GM23338 (cell line): ENCODE data around the gene MAPRE3. TPM values are rescaled to one million over a fixed set of nuclear protein-coding genes. Genes with fewer than 3 reads are reported as not detected.

ENCODE experiments used
- ATAC-seq: fragments of 200-7000 bp; cut with Tn5 transposase; 3 replicates; pipeline ENCODE4 v1.9.1; 2020
- DNase-seq: peaks from one replicate; pipeline ENCODE4 v3.0.0-alpha.2; 2015; ENCODE audit warnings: low spot score
- H2AFZ ChIP-seq: fragments of 200-600 bp; sonication (generic); 2 replicates; pipeline ENCODE4 v1.8.0; 2016; ENCODE audit warnings: antibody characterized with exemption, mild to moderate bottlenecking, moderate library complexity
- H3F3A ChIP-seq: fragments of 200-600 bp; sonication (generic); replicated peaks from 2 replicates; pipeline ENCODE4 v1.8.0; 2017; ENCODE audit warnings: antibody characterized with exemption, mixed run types, low read depth
- H3K27ac ChIP-seq: fragments of 200-600 bp; sonication (generic); 2 replicates; pipeline ENCODE4 v1.6.1; 2016; ENCODE audit warnings: low read depth
- H3K27me3 ChIP-seq: fragments of 200-600 bp; sonication (generic); 2 replicates; pipeline ENCODE4 v1.8.0; 2016; ENCODE audit warnings: mild to moderate bottlenecking, mixed run types, moderate library complexity; ENCODE audit not compliant: insufficient read depth
- H3K36me3 ChIP-seq: fragments of 200-600 bp; sonication (generic); 2 replicates; pipeline ENCODE4 v1.8.0; 2016; ENCODE audit warnings: mild to moderate bottlenecking; ENCODE audit not compliant: insufficient read depth
- H3K4me1 ChIP-seq: fragments of 200-600 bp; sonication (generic); 2 replicates; pipeline ENCODE4 v1.8.0; 2016; ENCODE audit warnings: mild to moderate bottlenecking, moderate library complexity; ENCODE audit not compliant: insufficient read depth
- H3K4me2 ChIP-seq: fragments of 200-600 bp; sonication (generic); 2 replicates; pipeline ENCODE4 v1.7.1; 2017; ENCODE audit warnings: mixed run types
- H3K4me3 ChIP-seq: fragments of 200-600 bp; sonication (generic); 2 replicates; pipeline ENCODE4 v1.6.1; 2016; ENCODE audit warnings: mixed run types
- H3K79me2 ChIP-seq: fragments of 200-600 bp; sonication (generic); replicated peaks from 2 replicates; pipeline ENCODE4 v1.8.0; 2017; ENCODE audit warnings: mild to moderate bottlenecking; ENCODE audit not compliant: insufficient read depth
- H3K9me2 ChIP-seq: fragments of 200-600 bp; sonication (generic); 2 replicates; pipeline ENCODE4 v1.8.0; 2017; ENCODE audit not compliant: insufficient read depth
- H4K20me1 ChIP-seq: fragments of 200-600 bp; sonication (generic); replicated peaks from 2 replicates; pipeline ENCODE4 v1.8.0; 2017; ENCODE audit warnings: mild to moderate bottlenecking; ENCODE audit not compliant: insufficient read depth
- H3K27ac Mint-ChIP-seq: 2 replicates; pipeline ENCODE4 v1.8.0; 2020; ENCODE audit warnings: inconsistent platforms, mild to moderate bottlenecking, moderate library complexity, mixed read lengths
- H3K27me3 Mint-ChIP-seq: 3 replicates; pipeline ENCODE4 v1.8.0; 2022; ENCODE audit warnings: low read depth, mild to moderate bottlenecking, moderate library complexity, mixed read lengths, inconsistent platforms; ENCODE audit not compliant: insufficient read depth, poor library complexity
- H3K36me3 Mint-ChIP-seq: 3 replicates; pipeline ENCODE4 v1.8.0; 2021; ENCODE audit warnings: low read depth, mild to moderate bottlenecking, inconsistent platforms, moderate library complexity, mixed read lengths
- H3K4me1 Mint-ChIP-seq: 3 replicates; pipeline ENCODE4 v1.8.0; 2020; ENCODE audit warnings: mild to moderate bottlenecking, inconsistent platforms, mixed read lengths
- H3K4me3 Mint-ChIP-seq: 3 replicates; pipeline ENCODE4 v1.8.0; 2021; ENCODE audit warnings: moderate library complexity, mild to moderate bottlenecking, inconsistent platforms, mixed read lengths
- H3K9me3 Mint-ChIP-seq: 3 replicates; pipeline ENCODE4 v1.8.0; 2020; ENCODE audit warnings: moderate library complexity, mild to moderate bottlenecking, inconsistent platforms, mixed read lengths
- CREB1 ChIP-seq: fragments of 250-450 bp; sonication (Bioruptor Pico); IDR thresholded peaks from 2 replicates; pipeline ENCODE4 v1.5.0; 2020; ENCODE audit warnings: low read depth, mild to moderate bottlenecking, moderate library complexity
- EZH2 ChIP-seq: fragments of 200-600 bp; sonication (generic); IDR thresholded peaks from one replicate; pipeline ENCODE4 v1.8.0; 2017; ENCODE audit warnings: antibody characterized with exemption, mild to moderate bottlenecking, low read depth; ENCODE audit not compliant: unreplicated experiment
- NANOG ChIP-seq: IDR thresholded peaks from 2 replicates; pipeline ENCODE4 v1.6.1; 2016; ENCODE audit warnings: antibody characterized with exemption, borderline replicate concordance
- POLR2AphosphoS5 ChIP-seq: IDR thresholded peaks from 2 replicates; pipeline ENCODE4 v1.6.1; 2016; ENCODE audit warnings: antibody characterized with exemption, low read depth
- STAT1 ChIP-seq: IDR thresholded peaks from one replicate; pipeline ENCODE4 v1.6.1; 2016; ENCODE audit warnings: antibody characterized with exemption; ENCODE audit not compliant: unreplicated experiment
- ZNF114 ChIP-seq: fragments of 250-450 bp; sonication (Bioruptor Pico); IDR thresholded peaks from 2 replicates; pipeline ENCODE4 v1.5.0; 2020; ENCODE audit warnings: mild to moderate bottlenecking, moderate library complexity
- ZNF331 ChIP-seq: fragments of 250-450 bp; sonication (Bioruptor Pico); IDR thresholded peaks from 2 replicates; pipeline ENCODE4 v1.5.0; 2020; ENCODE audit warnings: low read depth, mild to moderate bottlenecking, moderate library complexity
- polyA plus RNA-seq: library from polyadenylated mRNA; unstranded; fragments of >200 nt; fragmentation: Nextera tagmentation; extraction: Ambion mirVana; gene quantifications from 2 replicates; pipeline ENCODE4 v1.2.1, GENCODE V29; 2016
- total RNA-seq: library from RNA; depleted of rRNA; stranded (reverse); fragments of >200 nt; shearing (Covaris generic); gene quantifications from 2 replicates; pipeline ENCODE4 v1.2.3, GENCODE V29; 2014
- TF ChIP-seq, protein P1 (sequence below): fragments of 250-450 bp; sonication (Bioruptor Pico); IDR thresholded peaks from 2 replicates; pipeline ENCODE4 v1.5.0; 2020; ENCODE audit warnings: mild to moderate bottlenecking, moderate library complexity
- TF ChIP-seq, protein P2 (sequence below): IDR thresholded peaks from 2 replicates; pipeline ENCODE4 v1.6.1; 2016; ENCODE audit warnings: antibody characterized with exemption
- TF ChIP-seq, protein P3 (sequence below): IDR thresholded peaks from one replicate; pipeline ENCODE4 v1.6.1; 2018; ENCODE audit warnings: antibody characterized with exemption; ENCODE audit not compliant: unreplicated experiment
- TF ChIP-seq, protein P4 (sequence below), 2 experiments: fragments of 200-600 bp in 1 of 2; sonication (generic) in 1 of 2; conservative IDR thresholded peaks; 2 replicates each; pipeline versions ENCODE4 v1.5.1 to v1.6.1; 2016 to 2017; ENCODE audit warnings: antibody characterized with exemption in 2 of 2, low read depth in 2 of 2, mild to moderate bottlenecking in 2 of 2, moderate library complexity in 1 of 2

Gene MAPRE3
- total and polyA plus RNA-seq, 2 experiments from 2014 or later: 3.3 to 4.5 TPM

DNA sequence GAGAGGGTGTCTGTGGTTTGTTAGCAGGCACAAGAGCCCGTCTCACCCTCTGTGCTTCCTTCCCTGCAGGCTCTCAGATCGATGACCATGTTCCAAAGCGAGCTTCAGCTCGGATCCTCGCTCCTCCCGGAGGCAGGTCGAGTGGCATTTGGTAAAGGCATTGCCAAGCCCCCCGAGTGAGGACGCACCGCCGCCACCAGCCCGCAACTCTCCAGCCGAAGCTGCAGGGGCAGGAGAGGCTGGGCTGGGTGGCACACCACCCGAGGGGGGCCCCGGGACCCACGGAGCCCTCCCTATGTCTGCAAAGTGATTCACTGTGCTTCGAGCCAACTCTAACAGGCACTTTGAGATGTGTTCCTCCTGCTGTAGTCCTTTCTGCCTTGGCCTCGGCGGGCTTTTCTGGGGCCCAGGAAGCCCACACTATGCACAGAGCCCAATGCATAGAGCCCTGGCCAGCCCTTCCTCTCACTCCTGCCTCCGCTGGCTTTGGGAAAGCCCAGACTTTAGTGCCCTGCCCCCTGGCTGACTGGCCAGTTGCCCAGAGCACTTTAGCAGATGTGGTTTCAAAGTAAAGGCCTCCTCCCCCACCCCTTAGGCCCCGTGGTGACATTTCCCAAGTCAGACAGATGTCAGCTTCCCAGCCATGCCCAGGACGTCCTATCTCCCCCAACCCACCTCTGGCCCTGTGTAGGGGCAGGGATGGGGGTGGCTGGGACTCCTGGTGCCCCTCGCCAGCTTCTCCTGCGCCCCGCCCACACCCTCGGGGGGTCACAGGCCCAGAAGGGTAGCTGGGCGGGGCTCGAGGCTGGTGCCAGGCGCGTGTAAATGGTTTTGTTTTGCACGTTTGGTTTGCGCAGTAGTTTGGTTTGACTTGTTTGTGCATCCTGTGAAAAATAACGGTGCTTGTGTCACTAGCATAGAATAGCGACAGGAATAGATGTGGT, 23.3 kb upstream of the MAPRE3 start (continued):
- TF ChIP-seq, protein P1, sequence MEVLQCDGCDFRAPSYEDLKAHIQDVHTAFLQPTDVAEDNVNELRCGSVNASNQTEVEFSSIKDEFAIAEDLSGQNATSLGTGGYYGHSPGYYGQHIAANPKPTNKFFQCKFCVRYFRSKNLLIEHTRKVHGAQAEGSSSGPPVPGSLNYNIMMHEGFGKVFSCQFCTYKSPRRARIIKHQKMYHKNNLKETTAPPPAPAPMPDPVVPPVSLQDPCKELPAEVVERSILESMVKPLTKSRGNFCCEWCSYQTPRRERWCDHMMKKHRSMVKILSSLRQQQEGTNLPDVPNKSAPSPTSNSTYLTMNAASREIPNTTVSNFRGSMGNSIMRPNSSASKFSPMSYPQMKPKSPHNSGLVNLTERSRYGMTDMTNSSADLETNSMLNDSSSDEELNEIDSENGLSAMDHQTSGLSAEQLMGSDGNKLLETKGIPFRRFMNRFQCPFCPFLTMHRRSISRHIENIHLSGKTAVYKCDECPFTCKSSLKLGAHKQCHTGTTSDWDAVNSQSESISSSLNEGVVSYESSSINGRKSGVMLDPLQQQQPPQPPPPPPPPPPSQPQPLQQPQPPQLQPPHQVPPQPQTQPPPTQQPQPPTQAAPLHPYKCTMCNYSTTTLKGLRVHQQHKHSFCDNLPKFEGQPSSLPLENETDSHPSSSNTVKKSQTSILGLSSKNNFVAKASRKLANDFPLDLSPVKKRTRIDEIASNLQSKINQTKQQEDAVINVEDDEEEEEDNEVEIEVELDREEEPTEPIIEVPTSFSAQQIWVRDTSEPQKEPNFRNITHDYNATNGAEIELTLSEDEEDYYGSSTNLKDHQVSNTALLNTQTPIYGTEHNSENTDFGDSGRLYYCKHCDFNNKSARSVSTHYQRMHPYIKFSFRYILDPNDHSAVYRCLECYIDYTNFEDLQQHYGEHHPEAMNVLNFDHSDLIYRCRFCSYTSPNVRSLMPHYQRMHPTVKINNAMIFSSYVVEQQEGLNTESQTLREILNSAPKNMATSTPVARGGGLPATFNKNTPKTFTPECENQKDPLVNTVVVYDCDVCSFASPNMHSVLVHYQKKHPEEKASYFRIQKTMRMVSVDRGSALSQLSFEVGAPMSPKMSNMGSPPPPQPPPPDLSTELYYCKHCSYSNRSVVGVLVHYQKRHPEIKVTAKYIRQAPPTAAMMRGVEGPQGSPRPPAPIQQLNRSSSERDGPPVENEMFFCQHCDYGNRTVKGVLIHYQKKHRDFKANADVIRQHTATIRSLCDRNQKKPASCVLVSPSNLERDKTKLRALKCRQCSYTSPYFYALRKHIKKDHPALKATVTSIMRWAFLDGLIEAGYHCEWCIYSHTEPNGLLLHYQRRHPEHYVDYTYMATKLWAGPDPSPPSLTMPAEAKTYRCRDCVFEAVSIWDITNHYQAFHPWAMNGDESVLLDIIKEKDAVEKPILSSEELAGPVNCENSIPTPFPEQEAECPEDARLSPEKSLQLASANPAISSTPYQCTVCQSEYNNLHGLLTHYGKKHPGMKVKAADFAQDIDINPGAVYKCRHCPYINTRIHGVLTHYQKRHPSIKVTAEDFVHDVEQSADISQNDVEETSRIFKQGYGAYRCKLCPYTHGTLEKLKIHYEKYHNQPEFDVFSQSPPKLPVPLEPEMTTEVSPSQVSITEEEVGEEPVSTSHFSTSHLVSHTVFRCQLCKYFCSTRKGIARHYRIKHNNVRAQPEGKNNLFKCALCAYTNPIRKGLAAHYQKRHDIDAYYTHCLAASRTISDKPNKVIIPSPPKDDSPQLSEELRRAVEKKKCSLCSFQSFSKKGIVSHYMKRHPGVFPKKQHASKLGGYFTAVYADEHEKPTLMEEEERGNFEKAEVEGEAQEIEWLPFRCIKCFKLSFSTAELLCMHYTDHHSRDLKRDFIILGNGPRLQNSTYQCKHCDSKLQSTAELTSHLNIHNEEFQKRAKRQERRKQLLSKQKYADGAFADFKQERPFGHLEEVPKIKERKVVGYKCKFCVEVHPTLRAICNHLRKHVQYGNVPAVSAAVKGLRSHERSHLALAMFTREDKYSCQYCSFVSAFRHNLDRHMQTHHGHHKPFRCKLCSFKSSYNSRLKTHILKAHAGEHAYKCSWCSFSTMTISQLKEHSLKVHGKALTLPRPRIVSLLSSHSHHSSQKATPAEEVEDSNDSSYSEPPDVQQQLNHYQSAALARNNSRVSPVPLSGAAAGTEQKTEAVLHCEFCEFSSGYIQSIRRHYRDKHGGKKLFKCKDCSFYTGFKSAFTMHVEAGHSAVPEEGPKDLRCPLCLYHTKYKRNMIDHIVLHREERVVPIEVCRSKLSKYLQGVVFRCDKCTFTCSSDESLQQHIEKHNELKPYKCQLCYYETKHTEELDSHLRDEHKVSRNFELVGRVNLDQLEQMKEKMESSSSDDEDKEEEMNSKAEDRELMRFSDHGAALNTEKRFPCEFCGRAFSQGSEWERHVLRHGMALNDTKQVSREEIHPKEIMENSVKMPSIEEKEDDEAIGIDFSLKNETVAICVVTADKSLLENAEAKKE (CRISPR knock-in tag): no peak
- no peak for TF ChIP-seq EZH2
- no peak for TF ChIP-seq NANOG

DNA sequence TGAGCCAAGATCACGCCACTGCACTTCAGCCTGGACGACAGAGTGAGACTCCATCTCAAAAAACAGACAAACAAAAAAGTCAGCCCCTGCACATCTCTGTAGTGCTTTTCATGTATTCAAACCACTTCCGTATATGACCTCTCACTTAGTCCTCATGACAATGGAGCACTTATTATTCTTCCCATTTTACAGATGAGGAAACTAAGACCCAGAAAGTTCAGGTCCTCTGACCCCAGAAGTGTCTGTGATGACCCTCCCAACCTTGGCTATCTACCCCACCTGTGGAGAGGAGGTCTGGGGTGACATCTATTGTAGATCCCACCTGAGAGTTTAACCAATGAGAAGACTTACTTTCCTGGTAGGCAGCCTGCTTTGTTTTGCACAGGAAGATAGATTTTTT, 21.6 kb upstream of the MAPRE3 start:
- Histone ChIP-seq H3K79me2 (no peaks in the 10 kb centered on the region), H3K4me1 (no peaks in the 10 kb centered on the region), H3K4me2 (no peak overlapping the region), H3F3A (no peaks in the 10 kb centered on the region), H4K20me1 (no peaks in the 10 kb centered on the region), H3K27me3 (peaks cover 5% of the 10 kb centered on the region), H3K4me3 (no peak overlapping the region), H3K36me3 (no peaks in the 10 kb centered on the region), H3K27ac (no peak overlapping the region), H2AFZ (no peak overlapping the region), H3K9me2 (no peaks in the 10 kb centered on the region)
- Mint-ChIP-seq H3K36me3 (peaks cover 2% of the 10 kb centered on the region; the same call in 1 of the 3 replicates), H3K4me1 (peaks cover 13% of the 10 kb centered on the region), H3K27me3 (peaks cover 10% of the 10 kb centered on the region), H3K9me3 (no peaks in the 10 kb centered on the region), H3K27ac (no peak overlapping the region), H3K4me3 (no peak overlapping the region)
- DNase-seq (no peak), ATAC-seq (no peak)
- TF ChIP-seq ZNF114 (CRISPR knock-in tag) (no peak), POLR2AphosphoS5 (no peak), EZH2 (no peak), NANOG (no peak), STAT1 (no peak), CREB1 (CRISPR knock-in tag) (no peak), ZNF331 (CRISPR knock-in tag) (no peak)
- TF ChIP-seq, protein P2, sequence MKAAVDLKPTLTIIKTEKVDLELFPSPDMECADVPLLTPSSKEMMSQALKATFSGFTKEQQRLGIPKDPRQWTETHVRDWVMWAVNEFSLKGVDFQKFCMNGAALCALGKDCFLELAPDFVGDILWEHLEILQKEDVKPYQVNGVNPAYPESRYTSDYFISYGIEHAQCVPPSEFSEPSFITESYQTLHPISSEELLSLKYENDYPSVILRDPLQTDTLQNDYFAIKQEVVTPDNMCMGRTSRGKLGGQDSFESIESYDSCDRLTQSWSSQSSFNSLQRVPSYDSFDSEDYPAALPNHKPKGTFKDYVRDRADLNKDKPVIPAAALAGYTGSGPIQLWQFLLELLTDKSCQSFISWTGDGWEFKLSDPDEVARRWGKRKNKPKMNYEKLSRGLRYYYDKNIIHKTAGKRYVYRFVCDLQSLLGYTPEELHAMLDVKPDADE: no peak
- TF ChIP-seq, protein P3, sequence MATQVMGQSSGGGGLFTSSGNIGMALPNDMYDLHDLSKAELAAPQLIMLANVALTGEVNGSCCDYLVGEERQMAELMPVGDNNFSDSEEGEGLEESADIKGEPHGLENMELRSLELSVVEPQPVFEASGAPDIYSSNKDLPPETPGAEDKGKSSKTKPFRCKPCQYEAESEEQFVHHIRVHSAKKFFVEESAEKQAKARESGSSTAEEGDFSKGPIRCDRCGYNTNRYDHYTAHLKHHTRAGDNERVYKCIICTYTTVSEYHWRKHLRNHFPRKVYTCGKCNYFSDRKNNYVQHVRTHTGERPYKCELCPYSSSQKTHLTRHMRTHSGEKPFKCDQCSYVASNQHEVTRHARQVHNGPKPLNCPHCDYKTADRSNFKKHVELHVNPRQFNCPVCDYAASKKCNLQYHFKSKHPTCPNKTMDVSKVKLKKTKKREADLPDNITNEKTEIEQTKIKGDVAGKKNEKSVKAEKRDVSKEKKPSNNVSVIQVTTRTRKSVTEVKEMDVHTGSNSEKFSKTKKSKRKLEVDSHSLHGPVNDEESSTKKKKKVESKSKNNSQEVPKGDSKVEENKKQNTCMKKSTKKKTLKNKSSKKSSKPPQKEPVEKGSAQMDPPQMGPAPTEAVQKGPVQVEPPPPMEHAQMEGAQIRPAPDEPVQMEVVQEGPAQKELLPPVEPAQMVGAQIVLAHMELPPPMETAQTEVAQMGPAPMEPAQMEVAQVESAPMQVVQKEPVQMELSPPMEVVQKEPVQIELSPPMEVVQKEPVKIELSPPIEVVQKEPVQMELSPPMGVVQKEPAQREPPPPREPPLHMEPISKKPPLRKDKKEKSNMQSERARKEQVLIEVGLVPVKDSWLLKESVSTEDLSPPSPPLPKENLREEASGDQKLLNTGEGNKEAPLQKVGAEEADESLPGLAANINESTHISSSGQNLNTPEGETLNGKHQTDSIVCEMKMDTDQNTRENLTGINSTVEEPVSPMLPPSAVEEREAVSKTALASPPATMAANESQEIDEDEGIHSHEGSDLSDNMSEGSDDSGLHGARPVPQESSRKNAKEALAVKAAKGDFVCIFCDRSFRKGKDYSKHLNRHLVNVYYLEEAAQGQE: no peak
- TF ChIP-seq, protein P4, sequence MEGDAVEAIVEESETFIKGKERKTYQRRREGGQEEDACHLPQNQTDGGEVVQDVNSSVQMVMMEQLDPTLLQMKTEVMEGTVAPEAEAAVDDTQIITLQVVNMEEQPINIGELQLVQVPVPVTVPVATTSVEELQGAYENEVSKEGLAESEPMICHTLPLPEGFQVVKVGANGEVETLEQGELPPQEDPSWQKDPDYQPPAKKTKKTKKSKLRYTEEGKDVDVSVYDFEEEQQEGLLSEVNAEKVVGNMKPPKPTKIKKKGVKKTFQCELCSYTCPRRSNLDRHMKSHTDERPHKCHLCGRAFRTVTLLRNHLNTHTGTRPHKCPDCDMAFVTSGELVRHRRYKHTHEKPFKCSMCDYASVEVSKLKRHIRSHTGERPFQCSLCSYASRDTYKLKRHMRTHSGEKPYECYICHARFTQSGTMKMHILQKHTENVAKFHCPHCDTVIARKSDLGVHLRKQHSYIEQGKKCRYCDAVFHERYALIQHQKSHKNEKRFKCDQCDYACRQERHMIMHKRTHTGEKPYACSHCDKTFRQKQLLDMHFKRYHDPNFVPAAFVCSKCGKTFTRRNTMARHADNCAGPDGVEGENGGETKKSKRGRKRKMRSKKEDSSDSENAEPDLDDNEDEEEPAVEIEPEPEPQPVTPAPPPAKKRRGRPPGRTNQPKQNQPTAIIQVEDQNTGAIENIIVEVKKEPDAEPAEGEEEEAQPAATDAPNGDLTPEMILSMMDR (conservative IDR thresholded peaks at IDR 0.05; ENCODE audit: low read depth in 2 of 2): no peak
